Ovary (tissue), 3 donors: ENCODE data around the gene SNX25.

Experiments used
- POLR2A ChIP-seq: fragments of 450-650 bp; IDR thresholded peaks from one replicate; pipeline ENCODE4 v1.6.1; 2017; ENCODE audit warnings: antibody characterized with exemption, mild to moderate bottlenecking, moderate library complexity
- TF ChIP-seq, protein P1 (sequence below), 3 donors: fragments of 450-650 bp in 2 of 3; fragments of 200-600 bp in 1 of 3; IDR thresholded peaks; one replicate each; pipeline versions ENCODE4 v1.5.1 to v1.8.0; 2016 to 2022; ENCODE audit warnings: antibody characterized with exemption in 3 of 3, mild to moderate bottlenecking in 1 of 3
- donor health status: DM: no; HTN: no; CAD: no.

DNA sequence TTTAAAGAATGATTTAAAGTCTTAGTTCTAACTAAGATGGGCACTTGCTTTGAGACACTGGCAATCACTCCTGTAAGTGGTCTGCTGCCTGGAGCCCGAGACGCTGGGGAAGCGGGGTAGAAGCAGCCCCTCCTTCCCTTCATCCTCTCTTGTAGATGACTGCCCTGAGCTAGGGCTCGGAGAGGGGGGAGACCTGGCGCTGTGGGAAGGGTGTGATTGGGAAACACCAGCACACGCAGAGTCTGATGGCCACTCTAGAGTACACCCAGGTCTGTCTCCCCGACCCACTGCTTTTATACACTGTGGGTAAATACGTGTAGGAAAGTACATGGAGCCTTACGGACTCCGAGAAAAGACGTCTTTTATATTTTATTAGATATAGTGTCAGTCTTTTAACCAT is 162.3 kb downstream of the SNX25 start:
- TF ChIP-seq, protein P1, sequence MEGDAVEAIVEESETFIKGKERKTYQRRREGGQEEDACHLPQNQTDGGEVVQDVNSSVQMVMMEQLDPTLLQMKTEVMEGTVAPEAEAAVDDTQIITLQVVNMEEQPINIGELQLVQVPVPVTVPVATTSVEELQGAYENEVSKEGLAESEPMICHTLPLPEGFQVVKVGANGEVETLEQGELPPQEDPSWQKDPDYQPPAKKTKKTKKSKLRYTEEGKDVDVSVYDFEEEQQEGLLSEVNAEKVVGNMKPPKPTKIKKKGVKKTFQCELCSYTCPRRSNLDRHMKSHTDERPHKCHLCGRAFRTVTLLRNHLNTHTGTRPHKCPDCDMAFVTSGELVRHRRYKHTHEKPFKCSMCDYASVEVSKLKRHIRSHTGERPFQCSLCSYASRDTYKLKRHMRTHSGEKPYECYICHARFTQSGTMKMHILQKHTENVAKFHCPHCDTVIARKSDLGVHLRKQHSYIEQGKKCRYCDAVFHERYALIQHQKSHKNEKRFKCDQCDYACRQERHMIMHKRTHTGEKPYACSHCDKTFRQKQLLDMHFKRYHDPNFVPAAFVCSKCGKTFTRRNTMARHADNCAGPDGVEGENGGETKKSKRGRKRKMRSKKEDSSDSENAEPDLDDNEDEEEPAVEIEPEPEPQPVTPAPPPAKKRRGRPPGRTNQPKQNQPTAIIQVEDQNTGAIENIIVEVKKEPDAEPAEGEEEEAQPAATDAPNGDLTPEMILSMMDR (IDR thresholded peaks at IDR 0.05): no peak
- no peak for TF ChIP-seq POLR2A
